Liver (tissue), 9 donors: ENCODE data around the gene RFX8. TPM values are rescaled to one million over a fixed set of nuclear protein-coding genes. Genes with fewer than 3 reads are reported as not detected.

Experiments used
- DNase-seq: peaks from one replicate; pipeline ENCODE4 v3.0.0-alpha.2; 2017; ENCODE audit warnings: low spot score
- H3K27ac ChIP-seq, 2 donors: one replicate each; pipeline ENCODE4 v1.7.0; 2013; ENCODE audit warnings: inconsistent platforms in 2 of 2, low read length in 2 of 2, control low read depth in 1 of 2, low read depth in 1 of 2, mild to moderate bottlenecking in 1 of 2
- H3K27me3 ChIP-seq, 4 donors: one replicate each; pipeline versions ENCODE4 v1.6.1 to v1.7.0; 2013; ENCODE audit warnings: low read length in 3 of 4, inconsistent platforms in 1 of 4, mild to moderate bottlenecking in 1 of 4, moderate library complexity in 1 of 4; ENCODE audit not compliant: control insufficient read depth in 4 of 4, insufficient read depth in 4 of 4
- H3K36me3 ChIP-seq, 4 donors: one replicate each; pipeline versions ENCODE4 v1.6.1 to v1.7.0; 2013; ENCODE audit warnings: low read length in 3 of 4, mild to moderate bottlenecking in 3 of 4, low read depth in 1 of 4, moderate library complexity in 1 of 4; ENCODE audit not compliant: control insufficient read depth in 4 of 4, insufficient read depth in 3 of 4
- H3K4me1 ChIP-seq, 4 donors: one replicate each; pipeline versions ENCODE4 v1.6.1 to v1.7.0; 2013; ENCODE audit warnings: low read length in 3 of 4, mild to moderate bottlenecking in 3 of 4, moderate library complexity in 1 of 4; ENCODE audit not compliant: control insufficient read depth in 4 of 4, insufficient read depth in 4 of 4
- H3K4me3 ChIP-seq, 3 donors: one replicate each; pipeline versions ENCODE4 v1.6.1 to v1.7.0; 2013; ENCODE audit warnings: low read length in 3 of 3, control low read depth in 1 of 3, low read depth in 1 of 3, mild to moderate bottlenecking in 1 of 3
- H3K9ac ChIP-seq, 2 donors: one replicate each; pipeline ENCODE4 v1.7.0; 2013; ENCODE audit warnings: low read length in 2 of 2, mild to moderate bottlenecking in 2 of 2, moderate library complexity in 2 of 2, control low read depth in 1 of 2, low read depth in 1 of 2
- H3K9me3 ChIP-seq, 4 donors: one replicate each; pipeline versions ENCODE4 v1.6.1 to v1.7.0; 2013; ENCODE audit warnings: low read length in 3 of 4; ENCODE audit not compliant: control insufficient read depth in 4 of 4
- ATF3 ChIP-seq: IDR thresholded peaks from 2 replicates; pipeline ENCODE4 v1.6.1; 2016; ENCODE audit warnings: antibody characterized with exemption
- EGR1 ChIP-seq, 2 donors: IDR thresholded peaks; 2 replicates each; pipeline ENCODE4 v1.6.1; 2016 to 2018; ENCODE audit warnings: antibody characterized with exemption in 2 of 2, low read depth in 2 of 2
- FOXA1 ChIP-seq: IDR thresholded peaks from 2 replicates; pipeline ENCODE4 v1.6.1; 2016; ENCODE audit warnings: antibody characterized with exemption
- FOXA2 ChIP-seq: IDR thresholded peaks from 2 replicates; pipeline ENCODE4 v1.6.1; 2016; ENCODE audit warnings: antibody characterized with exemption
- GABPA ChIP-seq, 2 donors: IDR thresholded peaks in 1 of 2; conservative IDR thresholded peaks in 1 of 2; 2 replicates each; pipeline ENCODE4 v1.6.1; 2016; ENCODE audit warnings: antibody characterized with exemption in 2 of 2, mild to moderate bottlenecking in 1 of 2, moderate library complexity in 1 of 2
- HNF4A ChIP-seq, 2 donors: conservative IDR thresholded peaks; 2 replicates each; pipeline ENCODE4 v1.6.1; 2016; ENCODE audit warnings: antibody characterized with exemption in 2 of 2, mild to moderate bottlenecking in 2 of 2
- HNF4G ChIP-seq: IDR thresholded peaks from 2 replicates; pipeline ENCODE4 v1.6.1; 2016; ENCODE audit warnings: antibody characterized with exemption
- JUND ChIP-seq, 2 donors: IDR thresholded peaks; 2 replicates each; pipeline ENCODE4 v1.6.1; 2016; ENCODE audit warnings: antibody characterized with exemption in 2 of 2
- MAX ChIP-seq: IDR thresholded peaks from 2 replicates; pipeline ENCODE4 v1.6.1; 2016; ENCODE audit warnings: antibody characterized with exemption
- NR2F2 ChIP-seq: IDR thresholded peaks from 2 replicates; pipeline ENCODE4 v1.6.1; 2016; ENCODE audit warnings: antibody characterized with exemption
- RAD21 ChIP-seq, 2 donors: IDR thresholded peaks; 2 replicates each; pipeline ENCODE4 v1.6.1; 2016; ENCODE audit warnings: antibody characterized with exemption in 2 of 2, mild to moderate bottlenecking in 2 of 2
- REST ChIP-seq: IDR thresholded peaks from 2 replicates; pipeline ENCODE4 v1.6.1; 2016; ENCODE audit warnings: antibody characterized with exemption, mild to moderate bottlenecking
- RXRA ChIP-seq, 2 donors: IDR thresholded peaks; 2 replicates each; pipeline ENCODE4 v1.6.1; 2017 to 2018; ENCODE audit warnings: antibody characterized with exemption in 2 of 2, mild to moderate bottlenecking in 1 of 2
- SP1 ChIP-seq: IDR thresholded peaks from 2 replicates; pipeline ENCODE4 v1.6.1; 2018; ENCODE audit warnings: antibody characterized with exemption, mild to moderate bottlenecking
- TAF1 ChIP-seq: conservative IDR thresholded peaks from 2 replicates; pipeline ENCODE4 v1.6.1; 2016; ENCODE audit warnings: antibody characterized with exemption, mild to moderate bottlenecking
- YY1 ChIP-seq: IDR thresholded peaks from 2 replicates; pipeline ENCODE4 v1.6.1; 2016; ENCODE audit warnings: antibody characterized with exemption, mild to moderate bottlenecking
- WGBS: extraction: QIAGEN DNeasy Blood & Tissue Kit; methylation state at CpG from one replicate; pipeline ENCODE4 v1.1.7; 2013; 5-methylcytosine and 5-hydroxymethylcytosine counted together
- polyA plus RNA-seq, 2 donors: library from polyadenylated mRNA; stranded (reverse) in 1 of 2; unstranded in 1 of 2; fragments of 200-250 nt in 1 of 2; fragments of >200 nt in 1 of 2; fragmentation: Nextera tagmentation in 1 of 2; extraction: Ambion mirVana in 1 of 2; gene quantifications; one replicate each; pipeline versions ENCODE4 v1.2.1 to v1.2.3, GENCODE V29; 2013 to 2015
- total RNA-seq, 2 donors: library from RNA; depleted of rRNA; stranded (reverse); fragments of >200 nt; gene quantifications; one replicate each; pipeline ENCODE4 v1.2.3, GENCODE V29; 2014
- donor health status: healthy.
- donor health status: healthy.
- donor health status: healthy.
- donor health status: healthy.
- donor health status: healthy.

RFX8 gene
- total and polyA plus RNA-seq, 4 donors = 0.08 to 0.09 (median 0.09) TPM; not detected in 1

GRCh38 chr2:101516823-101517690, 42.1 kb upstream of the RFX8 start (continued):
- no peak for TF ChIP-seq FOXA2

DNA sequence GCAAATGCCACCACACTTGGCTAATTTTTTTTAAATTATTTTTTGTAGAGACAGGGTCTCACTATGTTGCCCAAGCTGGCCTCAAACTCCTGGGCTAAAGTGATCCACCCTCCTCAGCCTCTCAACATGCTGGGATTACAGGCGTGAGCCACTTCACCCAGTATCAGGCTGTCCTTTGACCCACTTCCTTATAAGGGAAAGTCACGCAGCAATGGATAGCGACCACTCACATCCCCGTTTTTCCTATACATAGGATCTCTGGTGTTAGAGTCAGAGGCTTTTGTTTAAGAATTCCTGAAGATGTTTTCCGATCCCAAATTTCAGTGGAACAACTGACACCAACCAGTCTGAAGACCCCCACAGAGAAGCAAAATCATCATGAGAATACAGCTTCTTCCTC, 41.4 kb upstream of the RFX8 start:
- 95% methylated on average over 5 of the region's 5 CpGs for WGBS
- DNase-seq = no peak
- H3K27ac ChIP-seq = no peak overlapping the region
- H3K36me3 ChIP-seq = no peaks in the 10 kb centered on the region
- no peaks in the 10 kb centered on the region for H3K9me3 ChIP-seq
- no peak for TF ChIP-seq GABPA (IDR thresholded peaks at IDR 0.05 in 1 of 2, conservative IDR thresholded peaks at IDR 0.05 in 1 of 2)
- no peak for TF ChIP-seq REST
- TF ChIP-seq HNF4G = no peak
- no peak for TF ChIP-seq JUND (IDR thresholded peaks at IDR 0.05)
- TF ChIP-seq FOXA1 = no peak
- TF ChIP-seq FOXA2 = no peak
- no peak overlapping the region for H3K9ac ChIP-seq
- H3K4me3 ChIP-seq = no peak overlapping the region
- no peaks in the 10 kb centered on the region for H3K27me3 ChIP-seq
- peaks cover 0 to 19% (median 4%) of the 10 kb centered on the region in 4 donors for H3K4me1 ChIP-seq

- DNase-seq = no peak
- no peak overlapping the region for H3K4me3 ChIP-seq
- no peak overlapping the region for H3K9ac ChIP-seq
- peak overlapping the region in 1 of 2 donors; percentile 6 for H3K27ac ChIP-seq
- peaks cover 0 to 19% (median 4%) of the 10 kb centered on the region in 4 donors for H3K4me1 ChIP-seq
- H3K36me3 ChIP-seq = no peaks in the 10 kb centered on the region
- H3K27me3 ChIP-seq = no peaks in the 10 kb centered on the region
- 34% methylated on average over 5 of the region's 5 CpGs for WGBS
- H3K9me3 ChIP-seq = no peaks in the 10 kb centered on the region
- TF ChIP-seq ATF3 = no peak
- TF ChIP-seq NR2F2 = peak; percentile 65
- TF ChIP-seq YY1 = peak; percentile 20
- TF ChIP-seq EGR1 (IDR thresholded peaks at IDR 0.05; ENCODE audit: low read depth in 2 of 2) = peak in 1 of 2 donors; percentile 39
Measured at GRCh38 chr2:101515477-101515876, 40.6 kb upstream of the RFX8 start.

- 94% methylated on average over 3 of the region's 3 CpGs for WGBS
- Histone ChIP-seq H3K36me3 (no peaks in the 10 kb centered on the region), H3K4me1 (peaks cover 0 to 7% (median 2%) of the 10 kb centered on the region in 4 donors), H3K9me3 (no peaks in the 10 kb centered on the region), H3K4me3 (no peak overlapping the region), H3K9ac (no peak overlapping the region), H3K27me3 (peaks cover 0 to 3% (median 0%) of the 10 kb centered on the region in 4 donors), H3K27ac (no peak overlapping the region)
- DNase-seq = no peak
- TF ChIP-seq TAF1 (no peak), MAX (no peak), SP1 (no peak), HNF4A (conservative IDR thresholded peaks at IDR 0.05) (no peak), NR2F2 (no peak), RXRA (IDR thresholded peaks at IDR 0.05) (no peak), FOXA2 (no peak), RAD21 (IDR thresholded peaks at IDR 0.05) (no peak), GABPA (IDR thresholded peaks at IDR 0.05 in 1 of 2, conservative IDR thresholded peaks at IDR 0.05 in 1 of 2) (no peak), FOXA1 (no peak)
Measured at GRCh38 chr2:101512993-101513392, 38.1 kb upstream of the RFX8 start.
